DND-41 (cell line): Measurements from ENCODE around the gene ZSCAN4.

ENCODE experiments used
- ATAC-seq: fragments of 200-7000 bp; cut with Tn5 transposase; 3 replicates; pipeline ENCODE4 v1.9.1; 2021; ENCODE audit warnings: low read depth; ENCODE audit not compliant: insufficient read depth
- DNase-seq: peaks from one replicate; pipeline ENCODE4 v3.0.0-alpha.2; 2020
- H2AFZ ChIP-seq: 2 replicates; pipeline ENCODE4 v1.6.0; 2012; ENCODE audit warnings: low read depth, low read length
- H3K27ac ChIP-seq: 2 replicates; pipeline ENCODE4 v1.5.1; 2012; ENCODE audit warnings: low read length, inconsistent platforms
- H3K27me3 ChIP-seq: fragments of 200-600 bp; sonication (generic); 2 replicates; pipeline ENCODE4 v1.6.0; 2012; ENCODE audit warnings: low read length, mild to moderate bottlenecking, inconsistent platforms; ENCODE audit not compliant: insufficient read depth, poor library complexity
- H3K36me3 ChIP-seq: 2 replicates; pipeline ENCODE4 v1.5.1; 2012; ENCODE audit warnings: low read length, inconsistent platforms; ENCODE audit not compliant: insufficient read depth
- H3K4me1 ChIP-seq: 2 replicates; pipeline ENCODE4 v1.5.1; 2012; ENCODE audit warnings: mild to moderate bottlenecking, low read length; ENCODE audit not compliant: insufficient read depth
- H3K4me2 ChIP-seq: 2 replicates; pipeline ENCODE4 v1.6.0; 2012; ENCODE audit warnings: mild to moderate bottlenecking, moderate library complexity, low read length, inconsistent platforms; ENCODE audit not compliant: insufficient read depth
- H3K4me3 ChIP-seq, 2 experiments: fragments of 200-600 bp in 1 of 2; shearing (Covaris generic) in 1 of 2; 2 replicates each; pipeline ENCODE4 v1.5.1; 2012 to 2016; ENCODE audit warnings: inconsistent platforms in 2 of 2, low read length in 2 of 2, mild to moderate bottlenecking in 2 of 2, low read depth in 1 of 2, moderate library complexity in 1 of 2
- H3K79me2 ChIP-seq: 2 replicates; pipeline ENCODE4 v1.6.0; 2012; ENCODE audit warnings: low read length, inconsistent platforms; ENCODE audit not compliant: insufficient read depth
- H3K9ac ChIP-seq: 2 replicates; pipeline ENCODE4 v1.6.0; 2012; ENCODE audit warnings: low read depth, mild to moderate bottlenecking, inconsistent platforms, low read length, moderate library complexity
- H3K9me3 ChIP-seq: 2 replicates; pipeline ENCODE4 v1.5.1; 2012; ENCODE audit warnings: low read length, moderate library complexity, mild to moderate bottlenecking, inconsistent platforms; ENCODE audit not compliant: insufficient read depth, severe bottlenecking
- H4K20me1 ChIP-seq: 2 replicates; pipeline ENCODE4 v1.6.0; 2012; ENCODE audit warnings: low read length; ENCODE audit not compliant: insufficient read depth
- EZH2 ChIP-seq: IDR thresholded peaks from 3 replicates; pipeline ENCODE4 v1.6.1; 2012; ENCODE audit warnings: borderline replicate concordance, low read depth, mild to moderate bottlenecking, moderate library complexity, low read length, inconsistent platforms; ENCODE audit not compliant: severe bottlenecking
- TF ChIP-seq, protein P1 (sequence below): IDR thresholded peaks from 2 replicates; pipeline ENCODE4 v1.5.1; 2012; ENCODE audit warnings: borderline replicate concordance, low read length, moderate library complexity, mild to moderate bottlenecking; ENCODE audit not compliant: poor library complexity, severe bottlenecking; ENCODE audit errors: extremely low read depth

Gene ZSCAN4

DNA sequence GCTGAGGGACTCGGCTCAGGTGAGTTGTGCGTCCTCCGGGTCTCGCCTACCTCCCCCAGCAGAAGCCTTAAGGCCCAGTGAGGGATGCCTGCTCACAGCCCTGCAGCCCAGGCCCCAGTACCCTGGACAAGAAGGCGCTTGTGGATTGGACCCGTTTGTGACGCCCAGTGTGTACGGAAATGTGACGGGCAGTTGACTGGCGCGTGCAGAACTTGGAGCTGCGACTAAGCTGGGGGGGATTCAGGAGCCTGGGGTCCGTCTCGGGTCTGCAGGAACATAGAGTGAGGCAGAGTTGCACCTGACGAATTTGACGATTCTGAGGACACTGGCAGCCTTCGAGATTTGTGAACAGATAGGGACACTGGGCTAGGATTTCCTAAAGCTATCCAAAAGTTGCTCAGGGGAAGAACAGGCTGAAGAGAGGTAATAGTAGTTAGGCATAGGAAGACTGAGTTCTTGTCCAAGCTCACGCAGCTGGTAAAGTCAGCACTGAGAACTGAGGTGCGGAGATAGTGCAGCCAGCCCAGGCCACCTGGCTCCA is 13.6 kb downstream of the ZSCAN4 start:
- no peak; the same call in 2 of the 3 replicates for ATAC-seq
- peak overlapping the region; percentile 77 to 81 for H3K4me3 ChIP-seq
- H3K79me2 ChIP-seq: peaks cover 58% of the 10 kb centered on the region
- peak overlapping the region; percentile 86 for H3K9ac ChIP-seq
- H3K4me1 ChIP-seq: peaks cover 31% of the 10 kb centered on the region
- TF ChIP-seq EZH2: no peak
- TF ChIP-seq, protein P1, sequence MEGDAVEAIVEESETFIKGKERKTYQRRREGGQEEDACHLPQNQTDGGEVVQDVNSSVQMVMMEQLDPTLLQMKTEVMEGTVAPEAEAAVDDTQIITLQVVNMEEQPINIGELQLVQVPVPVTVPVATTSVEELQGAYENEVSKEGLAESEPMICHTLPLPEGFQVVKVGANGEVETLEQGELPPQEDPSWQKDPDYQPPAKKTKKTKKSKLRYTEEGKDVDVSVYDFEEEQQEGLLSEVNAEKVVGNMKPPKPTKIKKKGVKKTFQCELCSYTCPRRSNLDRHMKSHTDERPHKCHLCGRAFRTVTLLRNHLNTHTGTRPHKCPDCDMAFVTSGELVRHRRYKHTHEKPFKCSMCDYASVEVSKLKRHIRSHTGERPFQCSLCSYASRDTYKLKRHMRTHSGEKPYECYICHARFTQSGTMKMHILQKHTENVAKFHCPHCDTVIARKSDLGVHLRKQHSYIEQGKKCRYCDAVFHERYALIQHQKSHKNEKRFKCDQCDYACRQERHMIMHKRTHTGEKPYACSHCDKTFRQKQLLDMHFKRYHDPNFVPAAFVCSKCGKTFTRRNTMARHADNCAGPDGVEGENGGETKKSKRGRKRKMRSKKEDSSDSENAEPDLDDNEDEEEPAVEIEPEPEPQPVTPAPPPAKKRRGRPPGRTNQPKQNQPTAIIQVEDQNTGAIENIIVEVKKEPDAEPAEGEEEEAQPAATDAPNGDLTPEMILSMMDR: no peak
- H3K36me3 ChIP-seq: peaks cover 53% of the 10 kb centered on the region
- peaks cover 50% of the 10 kb centered on the region for H3K9me3 ChIP-seq
- no peak for DNase-seq
- H2AFZ ChIP-seq: peak overlapping the region; percentile 96
- peak overlapping the region; percentile 87 for H3K27ac ChIP-seq
- no peaks in the 10 kb centered on the region for H3K27me3 ChIP-seq
- peaks cover 24% of the 10 kb centered on the region; the same call in 1 of the 2 replicates for H4K20me1 ChIP-seq
- H3K4me2 ChIP-seq: peak overlapping the region; percentile 89

DNA sequence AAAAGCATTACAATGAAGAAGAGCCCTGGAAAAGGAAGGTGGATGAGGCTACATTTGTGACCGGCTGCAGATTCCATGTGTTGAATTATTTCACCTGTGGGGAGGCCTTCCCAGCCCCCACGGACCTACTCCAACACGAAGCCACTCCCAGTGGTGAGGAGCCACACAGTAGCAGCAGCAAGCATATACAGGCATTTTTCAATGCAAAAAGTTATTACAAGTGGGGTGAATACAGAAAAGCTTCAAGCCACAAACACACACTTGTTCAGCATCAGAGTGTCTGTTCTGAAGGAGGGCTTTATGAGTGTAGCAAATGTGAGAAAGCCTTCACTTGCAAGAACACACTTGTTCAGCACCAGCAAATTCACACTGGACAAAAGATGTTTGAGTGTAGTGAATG is 18.0 kb downstream of the ZSCAN4 start:
- no peak overlapping the region for H3K27ac ChIP-seq
- no peak for ATAC-seq
- H3K4me1 ChIP-seq: peaks cover 26% of the 10 kb centered on the region
- no peak for DNase-seq
- H4K20me1 ChIP-seq: peaks cover 32% of the 10 kb centered on the region; the same call in 1 of the 2 replicates
- TF ChIP-seq, protein P1: no peak
- no peak for TF ChIP-seq EZH2
- H3K9me3 ChIP-seq: peaks cover 67% of the 10 kb centered on the region
- no peak overlapping the region for H2AFZ ChIP-seq
- H3K4me3 ChIP-seq: no peak overlapping the region
- peaks cover 99% of the 10 kb centered on the region for H3K79me2 ChIP-seq
- peaks cover 76% of the 10 kb centered on the region for H3K36me3 ChIP-seq
- no peak overlapping the region for H3K9ac ChIP-seq
- no peak overlapping the region for H3K4me2 ChIP-seq
- H3K27me3 ChIP-seq: no peaks in the 10 kb centered on the region

DNA sequence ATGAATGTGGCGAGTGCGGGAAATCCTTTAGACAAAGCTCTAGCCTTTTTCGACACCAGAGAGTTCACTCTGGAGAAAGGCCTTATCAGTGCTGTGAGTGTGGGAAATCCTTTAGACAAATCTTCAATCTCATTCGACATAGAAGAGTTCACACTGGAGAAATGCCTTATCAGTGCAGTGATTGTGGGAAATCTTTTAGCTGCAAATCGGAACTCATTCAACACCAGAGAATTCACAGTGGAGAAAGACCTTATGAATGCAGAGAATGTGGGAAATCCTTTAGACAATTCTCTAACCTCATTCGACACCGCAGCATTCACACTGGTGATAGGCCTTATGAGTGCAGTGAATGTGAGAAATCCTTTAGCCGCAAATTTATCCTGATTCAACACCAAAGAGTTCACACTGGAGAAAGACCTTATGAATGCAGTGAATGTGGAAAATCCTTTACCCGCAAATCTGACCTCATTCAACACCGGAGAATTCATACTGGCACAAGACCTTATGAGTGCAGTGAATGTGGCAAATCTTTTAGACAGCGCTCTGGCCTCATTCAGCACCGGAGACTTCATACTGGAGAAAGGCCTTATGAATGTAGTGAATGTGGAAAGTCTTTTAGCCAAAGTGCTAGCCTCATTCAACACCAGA is 18.8 kb downstream of the ZSCAN4 start:
- H3K36me3 ChIP-seq: peaks cover 71% of the 10 kb centered on the region
- H3K9ac ChIP-seq: no peak overlapping the region
- TF ChIP-seq, protein P1: no peak
- no peak for TF ChIP-seq EZH2
- no peak overlapping the region for H3K4me2 ChIP-seq
- H2AFZ ChIP-seq: no peak overlapping the region
- peaks cover 98% of the 10 kb centered on the region for H3K79me2 ChIP-seq
- ATAC-seq (no peak), DNase-seq (no peak)
- H3K27me3 ChIP-seq: no peaks in the 10 kb centered on the region
- no peak overlapping the region for H3K4me3 ChIP-seq
- H3K4me1 ChIP-seq: peaks cover 24% of the 10 kb centered on the region
- peaks cover 32% of the 10 kb centered on the region; the same call in 1 of the 2 replicates for H4K20me1 ChIP-seq
- peaks cover 65% of the 10 kb centered on the region for H3K9me3 ChIP-seq
- H3K27ac ChIP-seq: no peak overlapping the region
